ENCODE measurements around the gene HOXA7.

- no peak for TF ChIP-seq EZH2phosphoT487 (IDR thresholded peaks at IDR 0.05; ENCODE audit: insufficient read depth, low read depth)
- TF ChIP-seq EZH2 (IDR thresholded peaks at IDR 0.05; ENCODE audit: insufficient read depth, poor library complexity, severe bottlenecking): no peak
Measured at GRCh38 chr7:27199849-27200760, 43.6 kb upstream of the HOXA7 start, which contains the start of gene HOXA13.
